H9 (cell line): ENCODE measurements around the gene CCT3. TPM values are rescaled to one million over a fixed set of nuclear protein-coding genes. Genes with fewer than 3 reads are reported as not detected.

Experiments
- DNase-seq: peaks from one replicate; pipeline ENCODE4 v3.0.0-alpha.2; 2017
- H2AFZ ChIP-seq: one replicate; pipeline ENCODE4 v1.6.1; 2013; ENCODE audit warnings: mild to moderate bottlenecking, low read length, control low read depth, moderate library complexity
- H2AK5ac ChIP-seq: 2 replicates; pipeline ENCODE4 v1.6.1; 2013; ENCODE audit warnings: low read length, control low read depth, mixed read lengths; ENCODE audit not compliant: insufficient read length
- H2BK120ac ChIP-seq: one replicate; pipeline ENCODE4 v1.6.1; 2013; ENCODE audit warnings: low read depth, mild to moderate bottlenecking, low read length, control low read depth, inconsistent platforms; ENCODE audit not compliant: poor library complexity, severe bottlenecking
- H2BK12ac ChIP-seq: 2 replicates; pipeline ENCODE4 v1.6.1; 2013; ENCODE audit warnings: low read length, control low read depth, mixed read lengths, low read depth; ENCODE audit not compliant: insufficient read length
- H2BK15ac ChIP-seq: 2 replicates; pipeline ENCODE4 v1.6.1; 2013; ENCODE audit warnings: low read depth, low read length, control low read depth
- H2BK20ac ChIP-seq: one replicate; pipeline ENCODE4 v1.6.1; 2013; ENCODE audit warnings: low read depth, mild to moderate bottlenecking, low read length, control low read depth, inconsistent platforms; ENCODE audit not compliant: poor library complexity, severe bottlenecking
- H2BK5ac ChIP-seq: 2 replicates; pipeline ENCODE4 v1.6.1; 2013; ENCODE audit warnings: low read length, control low read depth, mixed read lengths; ENCODE audit not compliant: insufficient read length
- H3K14ac ChIP-seq: 2 replicates; pipeline ENCODE4 v1.6.1; 2013; ENCODE audit warnings: low read length, control low read depth; ENCODE audit not compliant: insufficient read depth
- H3K18ac ChIP-seq: 2 replicates; pipeline ENCODE4 v1.6.1; 2013; ENCODE audit warnings: low read depth, mild to moderate bottlenecking, mixed read lengths, low read length, control low read depth; ENCODE audit not compliant: insufficient read length
- H3K23ac ChIP-seq: 2 replicates; pipeline ENCODE4 v1.6.1; 2013; ENCODE audit warnings: low read length, control low read depth, mixed read lengths, low read depth; ENCODE audit not compliant: insufficient read length
- H3K23me2 ChIP-seq: 2 replicates; pipeline ENCODE4 v1.6.1; 2013; ENCODE audit warnings: low read depth, mild to moderate bottlenecking, mixed read lengths, low read length, control low read depth; ENCODE audit not compliant: insufficient read length, poor library complexity, severe bottlenecking
- H3K27ac ChIP-seq: 2 replicates; pipeline ENCODE4 v1.5.1; 2013; ENCODE audit warnings: low read length, control low read depth, mixed read lengths, low read depth; ENCODE audit not compliant: insufficient read length
- H3K27me3 ChIP-seq: 2 replicates; pipeline ENCODE4 v1.6.1; 2013; ENCODE audit warnings: low read length, control low read depth, inconsistent platforms; ENCODE audit not compliant: insufficient read depth
- H3K4ac ChIP-seq: 2 replicates; pipeline ENCODE4 v1.6.1; 2013; ENCODE audit warnings: low read depth, mild to moderate bottlenecking, control low read depth, inconsistent platforms, low read length, moderate library complexity
- H3K4me1 ChIP-seq: 2 replicates; pipeline ENCODE4 v1.6.1; 2013; ENCODE audit warnings: low read length, control low read depth, inconsistent platforms; ENCODE audit not compliant: insufficient read depth
- H3K4me2 ChIP-seq: 2 replicates; pipeline ENCODE4 v1.6.1; 2013; ENCODE audit warnings: low read length, control low read depth, mixed read lengths; ENCODE audit not compliant: insufficient read length, insufficient read depth
- H3K56ac ChIP-seq: 2 replicates; pipeline ENCODE4 v1.6.1; 2013; ENCODE audit warnings: low read depth, mild to moderate bottlenecking, mixed read lengths, low read length, control low read depth; ENCODE audit not compliant: insufficient read length
- H3K79me1 ChIP-seq: 2 replicates; pipeline ENCODE4 v1.6.1; 2013; ENCODE audit warnings: low read depth, mild to moderate bottlenecking, moderate library complexity, low read length, control low read depth, inconsistent platforms; ENCODE audit not compliant: insufficient read depth, poor library complexity, severe bottlenecking
- H3K79me2 ChIP-seq: 2 replicates; pipeline ENCODE4 v1.6.1; 2013; ENCODE audit warnings: low read length, control low read depth, inconsistent platforms; ENCODE audit not compliant: insufficient read depth
- H3K9ac ChIP-seq: 2 replicates; pipeline ENCODE4 v1.6.1; 2013; ENCODE audit warnings: low read length, control low read depth, mixed read lengths; ENCODE audit not compliant: insufficient read length; ENCODE audit errors: extremely low read depth
- H3K9me3 ChIP-seq: one replicate; pipeline ENCODE4 v1.6.1; 2013; ENCODE audit warnings: low read depth, low read length, inconsistent platforms; ENCODE audit not compliant: control insufficient read depth
- H3T11ph ChIP-seq: one replicate; pipeline ENCODE4 v1.6.1; 2013; ENCODE audit warnings: mild to moderate bottlenecking, low read length, control low read depth, inconsistent platforms
- H4K20me1 ChIP-seq: one replicate; pipeline ENCODE4 v1.6.1; 2013; ENCODE audit not compliant: control insufficient read depth, insufficient read length, insufficient read depth
- H4K5ac ChIP-seq: 2 replicates; pipeline ENCODE4 v1.6.1; 2013; ENCODE audit warnings: low read depth, mild to moderate bottlenecking, mixed read lengths, low read length, control low read depth; ENCODE audit not compliant: insufficient read length
- H4K8ac ChIP-seq: replicated peaks from 2 replicates; pipeline ENCODE4 v1.6.1; 2013; ENCODE audit warnings: low read length, control low read depth, mixed read lengths, low read depth; ENCODE audit not compliant: insufficient read length
- H4K91ac ChIP-seq: 2 replicates; pipeline ENCODE4 v1.6.1; 2013; ENCODE audit warnings: low read depth, mild to moderate bottlenecking, moderate library complexity, mixed read lengths, low read length, control low read depth; ENCODE audit not compliant: insufficient read length
- H3K27ac Mint-ChIP-seq, 3 experiments: 2 replicates in 2 of 3; 3 replicates in 1 of 3; pipeline ENCODE4 v1.8.0; 2020 to 2021; ENCODE audit warnings: mixed read lengths in 3 of 3, mild to moderate bottlenecking in 1 of 3, moderate library complexity in 1 of 3
- H3K27me3 Mint-ChIP-seq: 2 replicates; pipeline ENCODE4 v1.8.0; 2021; ENCODE audit warnings: low read depth, mild to moderate bottlenecking, moderate library complexity, mixed read lengths
- H3K36me3 Mint-ChIP-seq, 3 experiments: 2 replicates in 2 of 3; 3 replicates in 1 of 3; pipeline ENCODE4 v1.8.0; 2020 to 2021; ENCODE audit warnings: low read depth in 3 of 3, mixed read lengths in 3 of 3; ENCODE audit not compliant: insufficient read depth in 1 of 3
- H3K4me1 Mint-ChIP-seq, 2 experiments: 2 replicates each; pipeline ENCODE4 v1.8.0; 2020; ENCODE audit warnings: mixed read lengths in 2 of 2
- H3K4me3 Mint-ChIP-seq, 2 experiments: 2 replicates in 1 of 2; 3 replicates in 1 of 2; pipeline ENCODE4 v1.8.0; 2020 to 2021; ENCODE audit warnings: mild to moderate bottlenecking in 2 of 2, mixed read lengths in 2 of 2, moderate library complexity in 1 of 2
- H3K9me3 Mint-ChIP-seq, 2 experiments: 2 replicates in 1 of 2; 3 replicates in 1 of 2; pipeline ENCODE4 v1.8.0; 2020; ENCODE audit warnings: mild to moderate bottlenecking in 2 of 2, mixed read lengths in 2 of 2, moderate library complexity in 1 of 2
- total RNA-seq: library from RNA; stranded (reverse); gene quantifications from 2 replicates; pipeline ENCODE4 v1.2.1, GENCODE V29; 2021
- TF ChIP-seq, protein P1 (sequence below): fragments of 200-600 bp; sonication (generic); conservative IDR thresholded peaks from 3 replicates; pipeline ENCODE4 v1.8.0; 2021; ENCODE audit warnings: antibody characterized with exemption, mild to moderate bottlenecking

The CCT3 gene
- total RNA-seq, 1 experiment from 2014 or later, result 524 TPM

DNA sequence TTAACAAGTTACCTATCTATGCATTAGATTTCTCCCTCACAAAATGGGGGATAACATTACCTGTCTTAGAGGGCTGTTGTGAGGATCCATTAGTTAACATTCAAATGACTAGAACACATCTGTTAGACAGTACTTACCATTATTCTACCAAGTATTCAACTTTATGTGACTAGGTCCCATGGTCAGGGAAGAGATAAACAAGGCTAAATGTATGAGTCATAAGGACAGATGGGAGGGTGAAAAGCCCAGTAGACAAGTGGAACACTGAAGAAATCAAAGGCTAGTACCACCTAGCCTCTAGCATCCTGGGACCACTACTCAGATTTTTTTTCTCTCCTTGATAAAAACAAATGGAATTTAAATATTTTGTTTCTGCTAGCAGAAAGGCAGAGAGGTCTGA is 30.0 kb downstream of the CCT3 start:
- H4K8ac ChIP-seq, result no peak overlapping the region
- no peak overlapping the region for H3K14ac ChIP-seq
- H4K20me1 ChIP-seq, result no peaks in the 10 kb centered on the region
- TF ChIP-seq, protein P1, sequence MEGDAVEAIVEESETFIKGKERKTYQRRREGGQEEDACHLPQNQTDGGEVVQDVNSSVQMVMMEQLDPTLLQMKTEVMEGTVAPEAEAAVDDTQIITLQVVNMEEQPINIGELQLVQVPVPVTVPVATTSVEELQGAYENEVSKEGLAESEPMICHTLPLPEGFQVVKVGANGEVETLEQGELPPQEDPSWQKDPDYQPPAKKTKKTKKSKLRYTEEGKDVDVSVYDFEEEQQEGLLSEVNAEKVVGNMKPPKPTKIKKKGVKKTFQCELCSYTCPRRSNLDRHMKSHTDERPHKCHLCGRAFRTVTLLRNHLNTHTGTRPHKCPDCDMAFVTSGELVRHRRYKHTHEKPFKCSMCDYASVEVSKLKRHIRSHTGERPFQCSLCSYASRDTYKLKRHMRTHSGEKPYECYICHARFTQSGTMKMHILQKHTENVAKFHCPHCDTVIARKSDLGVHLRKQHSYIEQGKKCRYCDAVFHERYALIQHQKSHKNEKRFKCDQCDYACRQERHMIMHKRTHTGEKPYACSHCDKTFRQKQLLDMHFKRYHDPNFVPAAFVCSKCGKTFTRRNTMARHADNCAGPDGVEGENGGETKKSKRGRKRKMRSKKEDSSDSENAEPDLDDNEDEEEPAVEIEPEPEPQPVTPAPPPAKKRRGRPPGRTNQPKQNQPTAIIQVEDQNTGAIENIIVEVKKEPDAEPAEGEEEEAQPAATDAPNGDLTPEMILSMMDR, result no peak
- H2BK5ac ChIP-seq, result no peak overlapping the region
- H3K27ac Mint-ChIP-seq, result no peak overlapping the region
- H3K23me2 ChIP-seq, result no peaks in the 10 kb centered on the region
- no peak overlapping the region for H2AFZ ChIP-seq
- H3K9me3 Mint-ChIP-seq, result no peaks in the 10 kb centered on the region
- no peaks in the 10 kb centered on the region for H3K4me1 ChIP-seq
- no peak overlapping the region for H2AK5ac ChIP-seq
- no peaks in the 10 kb centered on the region for H3K79me2 ChIP-seq
- H3K36me3 Mint-ChIP-seq, result peaks cover 29 to 84% (median 62%) of the 10 kb centered on the region in 3 experiments
- H3K27me3 Mint-ChIP-seq, result no peaks in the 10 kb centered on the region; the same call in 1 of the 2 replicates
- H4K91ac ChIP-seq, result no peak overlapping the region
- no peaks in the 10 kb centered on the region for H3K4me1 Mint-ChIP-seq
- no peak overlapping the region for H3K27ac ChIP-seq
- no peak overlapping the region for H3K9ac ChIP-seq
- no peak overlapping the region for H3K23ac ChIP-seq
- H4K5ac ChIP-seq, result no peak overlapping the region
- DNase-seq, result no peak
- H3K18ac ChIP-seq, result no peak overlapping the region
- no peaks in the 10 kb centered on the region for H3K27me3 ChIP-seq
- H3K4me3 Mint-ChIP-seq, result no peak overlapping the region
- no peak overlapping the region for H2BK12ac ChIP-seq
- H2BK15ac ChIP-seq, result no peak overlapping the region
- H3K4me2 ChIP-seq, result no peak overlapping the region
- H3K4ac ChIP-seq, result no peak overlapping the region
- H3K56ac ChIP-seq, result no peak overlapping the region
- no peak overlapping the region for H2BK20ac ChIP-seq
- no peaks in the 10 kb centered on the region for H3K9me3 ChIP-seq
- H3T11ph ChIP-seq, result no peak overlapping the region
- no peak overlapping the region for H2BK120ac ChIP-seq
- H3K79me1 ChIP-seq, result no peaks in the 10 kb centered on the region
